HEK293T (cell line): Measurements from ENCODE around the gene MCM10.

ENCODE experiments used
- ARNT ChIP-seq: fragments of 450-650 bp; IDR thresholded peaks from 2 replicates; pipeline ENCODE4 v1.6.1; 2017; ENCODE audit warnings: mild to moderate bottlenecking
- BHLHE40 ChIP-seq: fragments of 450-650 bp; IDR thresholded peaks from 2 replicates; pipeline ENCODE4 v1.6.1; 2016; ENCODE audit warnings: mild to moderate bottlenecking, moderate library complexity, borderline replicate concordance
- ELF4 ChIP-seq: fragments of 450-650 bp; IDR thresholded peaks from 2 replicates; pipeline ENCODE4 v1.6.1; 2017; ENCODE audit warnings: antibody characterized with exemption
- FOXA1 ChIP-seq: fragments of 450-650 bp; IDR thresholded peaks from 2 replicates; pipeline ENCODE4 v1.6.1; 2016; ENCODE audit warnings: mild to moderate bottlenecking
- FOXK2 ChIP-seq: fragments of 450-650 bp; IDR thresholded peaks from 2 replicates; pipeline ENCODE4 v1.6.1; 2016; ENCODE audit warnings: mild to moderate bottlenecking
- FOXM1 ChIP-seq: fragments of 450-650 bp; IDR thresholded peaks from 2 replicates; pipeline ENCODE4 v1.6.1; 2017; ENCODE audit warnings: mild to moderate bottlenecking, borderline replicate concordance
- HDGF ChIP-seq: fragments of 450-650 bp; IDR thresholded peaks from 2 replicates; pipeline ENCODE4 v1.6.1; 2017; ENCODE audit warnings: antibody characterized with exemption, borderline replicate concordance
- L3MBTL2 ChIP-seq: fragments of 450-650 bp; conservative IDR thresholded peaks from 2 replicates; pipeline ENCODE4 v1.6.1; 2016; ENCODE audit warnings: mild to moderate bottlenecking
- PKNOX1 ChIP-seq: fragments of 450-650 bp; IDR thresholded peaks from 2 replicates; pipeline ENCODE4 v1.6.1; 2016
- SP1 ChIP-seq: fragments of 450-650 bp; IDR thresholded peaks from 2 replicates; pipeline ENCODE4 v1.6.1; 2017
- TARDBP ChIP-seq: fragments of 450-650 bp; IDR thresholded peaks from 2 replicates; pipeline ENCODE4 v1.6.1; 2016
- ZNF384 ChIP-seq: fragments of 450-650 bp; IDR thresholded peaks from 2 replicates; pipeline ENCODE4 v1.6.1; 2016

- TF ChIP-seq FOXK2 = no peak
- TF ChIP-seq SP1 = no peak
- no peak for TF ChIP-seq ZNF384
- TF ChIP-seq ELF4 = no peak
- no peak for TF ChIP-seq ARNT
- no peak for TF ChIP-seq FOXA1
- TF ChIP-seq TARDBP = no peak
- TF ChIP-seq FOXM1 = no peak
- no peak for TF ChIP-seq PKNOX1
- TF ChIP-seq HDGF = no peak
- TF ChIP-seq BHLHE40 = no peak
- TF ChIP-seq L3MBTL2 = no peak
Measured at GRCh38 chr10:13190816-13191215, 29.5 kb downstream of the MCM10 start.
